HepG2 (cell line): ENCODE measurements around the gene ZNF678. TPM values are rescaled to one million over a fixed set of nuclear protein-coding genes. Genes with fewer than 3 reads are reported as not detected.

ENCODE experiments used
- ATAC-seq: fragments of 200-7000 bp; cut with Tn5 transposase; 3 replicates; pipeline ENCODE4 v1.9.1; 2020; ENCODE audit warnings: mild to moderate bottlenecking, moderate library complexity
- Bru-seq: library from RNA; stranded (reverse); fragments of 400-500 nt; gene quantifications from one replicate; lab custom pipeline; 2021; lab: Mats Ljungman, UMichigan
- BruChase-seq, 2 experiments: library from RNA; stranded (reverse); fragments of 400-500 nt; gene quantifications; one replicate each; lab custom pipeline; 2021; lab: Mats Ljungman, UMichigan
- BruUV-seq: library from RNA; stranded (reverse); fragments of 400-500 nt; replicated peaks from 2 replicates; lab custom pipeline; 2021; lab: Mats Ljungman, UMichigan
- CTCF ChIA-PET: fragments of 300-600 bp; formaldehyde crosslinking; extraction: SDS; loops from one replicate; lab custom pipeline; 2021; ENCODE audit warnings: low total read pairs, inconsistent platforms, low intra/inter-chr PET ratio; lab: Yijun Ruan, JAX
- POLR2A ChIA-PET: fragments of 350-600 bp; sonication (Branson Sonifier 250); formaldehyde crosslinking; loops from one replicate; lab custom pipeline; 2020; ENCODE audit warnings: antibody characterized with exemption, inconsistent platforms; lab: Yijun Ruan, JAX
- DNase-seq: peaks from one replicate; pipeline ENCODE4 v3.0.0-alpha.2; 2015; ENCODE audit warnings: low spot score
- FAIRE-seq: peaks from 3 replicates; lab custom pipeline; 2011; peaks lifted over from hg19 to GRCh38; lab: Jason Lieb, UNC
- H2AFZ ChIP-seq: one replicate; pipeline ENCODE4 v1.6.1; 2011; ENCODE audit warnings: low read length, inconsistent platforms
- H3K27ac ChIP-seq: fragments of 300-600 bp; 3 replicates; pipeline ENCODE4 v1.8.0; 2011; ENCODE audit warnings: mixed run types, mild to moderate bottlenecking, mixed read lengths, low read length, inconsistent platforms; ENCODE audit not compliant: insufficient read depth; ENCODE audit errors: extremely low read length
- H3K27me3 ChIP-seq, 2 experiments: fragments of 200-600 bp in 1 of 2; 2 replicates in 1 of 2; 3 replicates in 1 of 2; pipeline versions ENCODE4 v1.6.0 to v1.8.0; 2011; ENCODE audit warnings: low read length in 2 of 2, mild to moderate bottlenecking in 2 of 2, moderate library complexity in 2 of 2, inconsistent platforms in 1 of 2; ENCODE audit not compliant: insufficient read depth in 2 of 2, control insufficient read depth in 1 of 2
- H3K36me3 ChIP-seq, 2 experiments: fragments of 200-600 bp in 1 of 2; replicated peaks in 1 of 2; 2 replicates in 1 of 2; 3 replicates in 1 of 2; pipeline versions ENCODE4 v1.5.1 to v1.8.0; 2011; ENCODE audit warnings: low read length in 2 of 2, inconsistent platforms in 1 of 2; ENCODE audit not compliant: insufficient read depth in 2 of 2, control insufficient read depth in 1 of 2
- H3K4me1 ChIP-seq: 2 replicates; pipeline ENCODE4 v1.5.1; 2012; ENCODE audit warnings: low read length, inconsistent platforms; ENCODE audit not compliant: insufficient read depth
- H3K4me2 ChIP-seq: 2 replicates; pipeline ENCODE4 v1.6.0; 2011; ENCODE audit warnings: low read depth, low read length, inconsistent platforms
- H3K4me3 ChIP-seq, 3 experiments: fragments of 200-600 bp in 1 of 3; sonication (generic), shearing (Covaris generic) in 1 of 3; replicated peaks in 1 of 3; 2 replicates each; pipeline ENCODE4 v1.5.1; 2011 to 2016; ENCODE audit warnings: low read length in 3 of 3, inconsistent platforms in 2 of 3, low read depth in 2 of 3, mild to moderate bottlenecking in 2 of 3, control low read depth in 1 of 3, mixed read lengths in 1 of 3; ENCODE audit not compliant: insufficient read depth in 1 of 3
- H3K79me2 ChIP-seq: one replicate; pipeline ENCODE4 v1.6.1; 2011; ENCODE audit warnings: low read length, inconsistent platforms; ENCODE audit not compliant: insufficient read depth
- H3K9ac ChIP-seq: 2 replicates; pipeline ENCODE4 v1.6.0; 2011; ENCODE audit warnings: mild to moderate bottlenecking, low read depth, low read length, inconsistent platforms; ENCODE audit not compliant: insufficient read depth
- H3K9me3 ChIP-seq: 2 replicates; pipeline ENCODE4 v1.5.1; 2012; ENCODE audit warnings: mild to moderate bottlenecking, low read length
- H4K20me1 ChIP-seq: 2 replicates; pipeline ENCODE4 v1.6.0; 2011; ENCODE audit warnings: inconsistent platforms, mild to moderate bottlenecking, low read length, moderate library complexity; ENCODE audit not compliant: insufficient read depth
- BRCA1 ChIP-seq: sonication (generic); formaldehyde crosslinking; IDR thresholded peaks from 2 replicates; pipeline ENCODE4 v1.4.0; 2020; ENCODE audit warnings: missing genetic modification reagents
- ELF1 ChIP-seq: sonication (generic); formaldehyde crosslinking; IDR thresholded peaks from 2 replicates; pipeline ENCODE4 v1.4.0; 2020; ENCODE audit warnings: missing genetic modification reagents
- GATAD1 ChIP-seq: IDR thresholded peaks from 2 replicates; pipeline ENCODE4 v1.6.1; 2016; ENCODE audit warnings: missing genetic modification reagents, missing compliant biosample characterization
- NR2C2 ChIP-seq: sonication (generic); formaldehyde crosslinking; IDR thresholded peaks from 2 replicates; pipeline ENCODE4 v1.4.0; 2020; ENCODE audit warnings: missing genetic modification reagents, mild to moderate bottlenecking, moderate library complexity, borderline replicate concordance
- YEATS2 ChIP-seq: sonication (generic); formaldehyde crosslinking; IDR thresholded peaks from 2 replicates; pipeline ENCODE4 v1.4.0; 2020; ENCODE audit warnings: missing genetic modification reagents, borderline replicate concordance
- ZNF138 ChIP-seq: sonication (generic); formaldehyde crosslinking; IDR thresholded peaks from 2 replicates; pipeline ENCODE4 v1.5.0; 2020; ENCODE audit warnings: mild to moderate bottlenecking, low read depth, missing genetic modification reagents
- ZNF430 ChIP-seq: sonication (generic); formaldehyde crosslinking; IDR thresholded peaks from 2 replicates; pipeline ENCODE4 v1.9.0; 2021; ENCODE audit warnings: mild to moderate bottlenecking, missing genetic modification reagents
- WGBS: methylation state at CpG from one replicate; pipeline ENCODE4 v1.1.6; 2017; ENCODE audit warnings: low lambda C conversion rate; 5-methylcytosine and 5-hydroxymethylcytosine counted together
- in situ Hi-C: cut with HindIII; loops from 2 replicates; pipeline ENCODE4 v1.10.0; 2017; ENCODE audit warnings: low pct_unique_long_range_greater_than_20kb; ENCODE audit not compliant: extremely low pct_ligation_motif_present
- intact Hi-C: fragments of 100-400 bp; cut with micrococcal nuclease; formaldehyde crosslinking; loops from one replicate; pipeline ENCODE4 v1.10.0; 2022; ENCODE audit not compliant: unreplicated experiment
- long read RNA-seq, 2 experiments: library from RNA in 1 of 2; library from polyadenylated mRNA in 1 of 2; stranded (forward) in 1 of 2; unstranded in 1 of 2; transcript quantifications; one replicate each; pipeline ENCODE4 v2.0.0, GENCODE V29; 2019 to 2022
- polyA minus RNA-seq, 3 experiments: library from RNA; depleted of rRNA, polyadenylated mRNA; stranded (reverse); fragments of >200 nt; gene quantifications; 2 replicates each; pipeline ENCODE4 v1.2.3, GENCODE V29; 2011; ENCODE audit warnings: low replicate concordance in 1 of 3
- polyA plus RNA-seq, 8 experiments: library from polyadenylated mRNA; depleted of rRNA in 3 of 8; stranded (reverse) in 7 of 8; unstranded in 1 of 8; fragments of >200 nt; fragmentation: Illumina TruSeq in 4 of 8; extraction: Trizol in 4 of 8; gene quantifications; 2 replicates each; pipeline versions ENCODE4 v1.2.1 to v1.2.3, GENCODE V29; 2011 to 2016; ENCODE audit warnings: low read depth in 4 of 8, missing spikeins in 1 of 8, mixed read lengths in 1 of 8; ENCODE audit not compliant: insufficient read depth in 1 of 8
- total RNA-seq, 5 experiments: library from RNA; depleted of rRNA; stranded (reverse); fragments of >200 nt; fragmentation: Illumina TruSeq; extraction: Trizol; gene quantifications; 2 replicates each; pipeline ENCODE4 v1.2.3, GENCODE V29; 2016; ENCODE audit warnings: low read depth in 1 of 5
- TF ChIP-seq, protein P1 (sequence below): IDR thresholded peaks from 2 replicates; pipeline ENCODE4 v1.6.1; 2012; ENCODE audit warnings: inconsistent platforms
- TF ChIP-seq, protein P2 (sequence below): sonication (generic); formaldehyde crosslinking; IDR thresholded peaks from 2 replicates; pipeline ENCODE4 v1.9.0; 2022; ENCODE audit warnings: low read depth, missing genetic modification reagents
- TF ChIP-seq, protein P3 (sequence below): sonication (generic); formaldehyde crosslinking; IDR thresholded peaks from 2 replicates; pipeline ENCODE4 v1.5.0; 2020; ENCODE audit warnings: mild to moderate bottlenecking, missing genetic modification reagents, borderline replicate concordance

ZNF678 gene
- total RNA-seq (2016; rRNA removed; fragmentation: Illumina TruSeq; extraction: Trizol) (7.6 and 9.9 TPM in 2 replicates), polyA plus RNA-seq (2011; rRNA removed) (1.6 and 2.0 TPM in 2 replicates), polyA minus RNA-seq (2011; rRNA and poly(A)+ RNA removed; ENCODE audit: low replicate concordance) (11.3 and 20.7 TPM in 2 replicates), Bru-seq, nascent RNA (percentile 62 among the genes with signal in this experiment), BruChase-seq, experiment 1, labeled RNA remaining after a 6-hour chase (percentile 53 among the genes with signal in this experiment), BruChase-seq, experiment 2, labeled RNA remaining after a 2-hour chase (percentile 66 among the genes with signal in this experiment)
- total RNA-seq (2016; cell fraction: cytosol; rRNA removed; fragmentation: Illumina TruSeq; extraction: Trizol; ENCODE audit: low read depth), result 0.40 and 0.53 TPM in 2 replicates
- 7.4 and 9.3 TPM in 2 replicates for total RNA-seq (2016; cell fraction: insoluble cytoplasmic fraction; rRNA removed; fragmentation: Illumina TruSeq; extraction: Trizol)
- 1.8 and 2.4 TPM in 2 replicates for total RNA-seq (2016; cell fraction: membrane; rRNA removed; fragmentation: Illumina TruSeq; extraction: Trizol)
- total RNA-seq (2016; cell fraction: nucleus; rRNA removed; fragmentation: Illumina TruSeq; extraction: Trizol), result 15.2 and 18.3 TPM in 2 replicates
- 0.75 and 0.87 TPM in 2 replicates for polyA plus RNA-seq (2011; cell fraction: cytosol; rRNA removed)
- 1.7 and 1.9 TPM in 2 replicates for polyA plus RNA-seq (2011; cell fraction: nucleus; rRNA removed)
- 1.9 and 2.2 TPM in 2 replicates for polyA plus RNA-seq (2012)
- polyA plus RNA-seq (2016; cell fraction: cytosol; fragmentation: Illumina TruSeq; extraction: Trizol; ENCODE audit: low read depth), result 0.10 and 0.26 TPM in 2 replicates
- 4.4 and 4.6 TPM in 2 replicates for polyA plus RNA-seq (2016; cell fraction: insoluble cytoplasmic fraction; fragmentation: Illumina TruSeq; extraction: Trizol; ENCODE audit: low read depth)
- polyA plus RNA-seq (2016; cell fraction: membrane; fragmentation: Illumina TruSeq; extraction: Trizol; ENCODE audit: low read depth), result 0.60 and 0.65 TPM in 2 replicates
- polyA plus RNA-seq (2016; cell fraction: nucleus; fragmentation: Illumina TruSeq; extraction: Trizol; ENCODE audit: insufficient read depth, low read depth), result 5.9 and 6.2 TPM in 2 replicates
- polyA minus RNA-seq (2011; cell fraction: cytosol; rRNA and poly(A)+ RNA removed), result 3.2 and 5.0 TPM in 2 replicates
- 31.5 and 33.5 TPM in 2 replicates for polyA minus RNA-seq (2011; cell fraction: nucleus; rRNA and poly(A)+ RNA removed)
- long read RNA-seq, experiment 1, result 0 reads
- long read RNA-seq, experiment 2, partial matches to known transcripts, result 0 of 6 reads
- long read RNA-seq, experiment 2, other reads (novel, unspliced or antisense), result 6 of 6 reads

DNA sequence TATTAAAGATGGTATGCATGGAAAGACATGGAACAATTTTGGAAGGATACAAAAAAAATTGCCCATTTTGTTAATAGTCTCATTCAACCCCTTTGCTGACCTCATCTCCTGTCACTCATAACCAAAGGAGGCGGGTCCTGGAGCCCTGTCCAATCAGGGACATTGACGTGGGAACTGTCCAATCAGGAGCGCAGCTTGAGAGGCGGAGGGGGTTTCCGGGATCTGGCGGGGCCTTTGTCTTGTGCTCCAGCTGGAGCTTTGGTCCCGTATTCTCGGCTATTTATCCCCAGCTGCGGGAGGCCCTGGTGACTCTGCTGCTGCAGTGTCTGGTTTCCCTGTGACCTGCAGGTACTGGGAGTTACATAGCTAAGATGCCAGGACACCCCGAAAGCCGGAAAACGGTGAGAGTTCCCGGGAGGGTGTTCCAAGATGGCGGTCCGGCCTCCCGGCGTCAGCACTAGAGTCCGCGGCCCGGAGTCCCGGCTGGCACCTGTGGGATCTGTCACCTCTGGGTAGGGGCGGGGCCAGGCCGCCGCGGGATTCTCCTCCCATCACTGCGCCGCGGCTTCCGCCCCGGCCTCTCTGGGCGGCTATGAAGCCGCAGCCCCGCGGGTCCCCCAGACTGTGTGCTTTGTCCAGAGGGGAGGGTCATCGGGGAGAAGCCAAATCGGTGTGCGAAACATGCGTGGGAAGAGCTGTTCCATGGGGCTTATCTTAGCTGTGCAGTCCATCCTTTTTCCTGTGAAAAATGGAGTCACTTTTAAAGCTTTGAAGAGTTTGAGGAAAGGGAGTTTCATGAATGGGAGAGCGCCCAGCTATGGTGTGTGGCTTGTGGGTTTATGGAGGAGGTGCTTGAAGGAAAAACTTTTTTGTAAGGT lies at the start of gene ZNF678:
TSS of gene ZNF678 (plus strand) at position 233 of the 878 bp plus-strand sequence. CDS start 87,436 bp downstream, outside the sequence.
- POLR2A ChIA-PET, result interaction anchor here (0.6 to 1.6 kb wide), 3 partner anchors 18 to 171 kb away, joined by 3 to 11 read pairs (median 3); no protein-coding TSS in a partner anchor
- peaks cover 13% of the 10 kb centered on the region for H3K79me2 ChIP-seq
- BruUV-seq, result TSS peak; percentile 93
- H3K9ac ChIP-seq, result peak within 1 kb of the TSS; percentile 89
- in situ Hi-C loops, result no loop called here
- H3K4me2 ChIP-seq, result peak within 1 kb of the TSS; percentile 77
- peak within 1 kb of the TSS; percentile 93 for H3K27ac ChIP-seq
- intact Hi-C loops, result loop anchor here (1.0 kb wide), 1 partner anchor 165 kb away; no protein-coding TSS in a partner anchor
- CTCF ChIA-PET, result no interaction called here
- DNase-seq (peak; percentile 91), FAIRE-seq (peak; percentile 78), ATAC-seq (peak; percentile 98)
- H3K27me3 ChIP-seq, result no peaks in the 10 kb centered on the region; a peak in 1 of 5 replicates
- H3K4me1 ChIP-seq, result peaks cover 21% of the 10 kb centered on the region
- H2AFZ ChIP-seq, result peak within 1 kb of the TSS; percentile 83
- peak within 1 kb of the TSS; percentile 60 to 88 (median 83) for H3K4me3 ChIP-seq
- H3K36me3 ChIP-seq, result no peaks in the 10 kb centered on the region
- no peaks in the 10 kb centered on the region for H4K20me1 ChIP-seq
- 1% methylated on average over 7 of the region's 39 CpGs for WGBS
- no peaks in the 10 kb centered on the region; the same call in 1 of the 2 replicates for H3K9me3 ChIP-seq
- TF ChIP-seq ZNF430, result peak; percentile 39; the same call in 1 of the 2 replicates
- TF ChIP-seq, protein P1, sequence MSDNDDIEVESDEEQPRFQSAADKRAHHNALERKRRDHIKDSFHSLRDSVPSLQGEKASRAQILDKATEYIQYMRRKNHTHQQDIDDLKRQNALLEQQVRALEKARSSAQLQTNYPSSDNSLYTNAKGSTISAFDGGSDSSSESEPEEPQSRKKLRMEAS, result peak; percentile 46; the same call in 1 of the 2 replicates
- peak; percentile 65; the same call in 1 of the 2 replicates for TF ChIP-seq YEATS2
- peak; percentile 74; the same call in 1 of the 2 replicates for TF ChIP-seq ZNF138 (CRISPR knock-in tag)
- TF ChIP-seq, protein P2, sequence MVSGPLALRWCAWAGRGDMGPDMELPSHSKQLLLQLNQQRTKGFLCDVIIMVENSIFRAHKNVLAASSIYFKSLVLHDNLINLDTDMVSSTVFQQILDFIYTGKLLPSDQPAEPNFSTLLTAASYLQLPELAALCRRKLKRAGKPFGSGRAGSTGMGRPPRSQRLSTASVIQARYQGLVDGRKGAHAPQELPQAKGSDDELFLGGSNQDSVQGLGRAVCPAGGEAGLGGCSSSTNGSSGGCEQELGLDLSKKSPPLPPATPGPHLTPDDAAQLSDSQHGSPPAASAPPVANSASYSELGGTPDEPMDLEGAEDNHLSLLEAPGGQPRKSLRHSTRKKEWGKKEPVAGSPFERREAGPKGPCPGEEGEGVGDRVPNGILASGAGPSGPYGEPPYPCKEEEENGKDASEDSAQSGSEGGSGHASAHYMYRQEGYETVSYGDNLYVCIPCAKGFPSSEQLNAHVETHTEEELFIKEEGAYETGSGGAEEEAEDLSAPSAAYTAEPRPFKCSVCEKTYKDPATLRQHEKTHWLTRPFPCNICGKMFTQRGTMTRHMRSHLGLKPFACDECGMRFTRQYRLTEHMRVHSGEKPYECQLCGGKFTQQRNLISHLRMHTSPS (CRISPR knock-in tag), result peak; percentile 21; the same call in 1 of the 2 replicates
- TF ChIP-seq, protein P3, sequence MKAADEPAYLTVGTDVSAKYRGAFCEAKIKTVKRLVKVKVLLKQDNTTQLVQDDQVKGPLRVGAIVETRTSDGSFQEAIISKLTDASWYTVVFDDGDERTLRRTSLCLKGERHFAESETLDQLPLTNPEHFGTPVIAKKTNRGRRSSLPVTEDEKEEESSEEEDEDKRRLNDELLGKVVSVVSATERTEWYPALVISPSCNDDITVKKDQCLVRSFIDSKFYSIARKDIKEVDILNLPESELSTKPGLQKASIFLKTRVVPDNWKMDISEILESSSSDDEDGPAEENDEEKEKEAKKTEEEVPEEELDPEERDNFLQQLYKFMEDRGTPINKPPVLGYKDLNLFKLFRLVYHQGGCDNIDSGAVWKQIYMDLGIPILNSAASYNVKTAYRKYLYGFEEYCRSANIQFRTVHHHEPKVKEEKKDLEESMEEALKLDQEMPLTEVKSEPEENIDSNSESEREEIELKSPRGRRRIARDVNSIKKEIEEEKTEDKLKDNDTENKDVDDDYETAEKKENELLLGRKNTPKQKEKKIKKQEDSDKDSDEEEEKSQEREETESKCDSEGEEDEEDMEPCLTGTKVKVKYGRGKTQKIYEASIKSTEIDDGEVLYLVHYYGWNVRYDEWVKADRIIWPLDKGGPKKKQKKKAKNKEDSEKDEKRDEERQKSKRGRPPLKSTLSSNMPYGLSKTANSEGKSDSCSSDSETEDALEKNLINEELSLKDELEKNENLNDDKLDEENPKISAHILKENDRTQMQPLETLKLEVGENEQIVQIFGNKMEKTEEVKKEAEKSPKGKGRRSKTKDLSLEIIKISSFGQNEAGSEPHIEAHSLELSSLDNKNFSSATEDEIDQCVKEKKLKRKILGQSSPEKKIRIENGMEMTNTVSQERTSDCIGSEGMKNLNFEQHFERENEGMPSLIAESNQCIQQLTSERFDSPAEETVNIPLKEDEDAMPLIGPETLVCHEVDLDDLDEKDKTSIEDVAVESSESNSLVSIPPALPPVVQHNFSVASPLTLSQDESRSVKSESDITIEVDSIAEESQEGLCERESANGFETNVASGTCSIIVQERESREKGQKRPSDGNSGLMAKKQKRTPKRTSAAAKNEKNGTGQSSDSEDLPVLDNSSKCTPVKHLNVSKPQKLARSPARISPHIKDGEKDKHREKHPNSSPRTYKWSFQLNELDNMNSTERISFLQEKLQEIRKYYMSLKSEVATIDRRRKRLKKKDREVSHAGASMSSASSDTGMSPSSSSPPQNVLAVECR, result peak; percentile 69; the same call in 1 of the 2 replicates
- TF ChIP-seq GATAD1 (CRISPR knock-in tag), result peak; percentile 83
- peak; percentile 81 for TF ChIP-seq ELF1 (CRISPR knock-in tag)
- peak; percentile 63; the same call in 1 of the 2 replicates for TF ChIP-seq NR2C2
- 0 out of 2 replicates have a peak, but pooled peaks have one; percentile 64 for TF ChIP-seq BRCA1 (CRISPR knock-in tag)
